HG03565 (cell line): Measurements from ENCODE around the gene ASMT.
"Not testable (repeated sequence)": the region's sequence is repeated elsewhere in the genome, so short reads cannot be mapped to it uniquely, and the experiment has no call there.

Experiments used
- ATAC-seq: cut with Tn5 transposase; IDR thresholded peaks from one replicate; pipeline ENCODE4 v1.9.1; 2021; ENCODE audit warnings: mild to moderate bottlenecking, moderate library complexity; ENCODE audit not compliant: unreplicated experiment

The ASMT gene

GRCh38 chrX:1597345-1598020 is 17.4 kb upstream of the ASMT start:
- ATAC-seq: no peak

- ATAC-seq: no peak
These were observed 16.6 kb upstream of the ASMT start for GRCh38 chrX:1598021-1598875.

- no peak for ATAC-seq
These were observed 15.7 kb upstream of the ASMT start for GRCh38 chrX:1598876-1599790.

GRCh38 chrX:1599791-1600405 is 15.0 kb upstream of the ASMT start:
- no peak for ATAC-seq

- ATAC-seq: no peak
These were observed 14.3 kb upstream of the ASMT start for GRCh38 chrX:1600406-1601050.

GRCh38 chrX:1601051-1601767 is 13.7 kb upstream of the ASMT start:
- ATAC-seq: no peak

- no peak for ATAC-seq
These were observed 13.1 kb upstream of the ASMT start for GRCh38 chrX:1601768-1602085.

GRCh38 chrX:1602299-1602698 is 12.6 kb upstream of the ASMT start:
- ATAC-seq: no peak

GRCh38 chrX:1606496-1606895 is 8.4 kb upstream of the ASMT start:
- no peak for ATAC-seq

GRCh38 chrX:1609311-1609710 is 5.5 kb upstream of the ASMT start:
- no peak for ATAC-seq

- no peak for ATAC-seq
These were observed 5.1 kb upstream of the ASMT start for GRCh38 chrX:1609762-1610161.

GRCh38 chrX:1610166-1610565 is 4.7 kb upstream of the ASMT start:
- no peak for ATAC-seq

GRCh38 chrX:1610736-1611135 is 4.1 kb upstream of the ASMT start:
- no peak for ATAC-seq

- no peak for ATAC-seq
These were observed 2.1 kb upstream of the ASMT start for GRCh38 chrX:1612641-1613286.

- ATAC-seq: no peak
These were observed 3.8 kb downstream of the ASMT start for GRCh38 chrX:1618689-1619088.

GRCh38 chrX:1623691-1624090 is 8.8 kb downstream of the ASMT start:
- no peak for ATAC-seq

- ATAC-seq: not testable (repeated sequence)
These were observed 9.4 kb downstream of the ASMT start for GRCh38 chrX:1624158-1624860.

- ATAC-seq: not testable (repeated sequence)
These were observed 10.0 kb downstream of the ASMT start for GRCh38 chrX:1624861-1625215.

- no peak for ATAC-seq
These were observed 14.4 kb downstream of the ASMT start for GRCh38 chrX:1629244-1629643.
